VCaP (cell line): ENCODE results near the gene FUT3.

Experiments used
- H3K27ac ChIP-seq: fragments of 450-650 bp; 2 replicates; pipeline ENCODE4 v1.5.1; 2017
- TF ChIP-seq, protein P1 (sequence below): fragments of 450-650 bp; conservative IDR thresholded peaks from 2 replicates; pipeline ENCODE4 v1.5.1; 2017; ENCODE audit warnings: mild to moderate bottlenecking, moderate library complexity

Gene FUT3

DNA sequence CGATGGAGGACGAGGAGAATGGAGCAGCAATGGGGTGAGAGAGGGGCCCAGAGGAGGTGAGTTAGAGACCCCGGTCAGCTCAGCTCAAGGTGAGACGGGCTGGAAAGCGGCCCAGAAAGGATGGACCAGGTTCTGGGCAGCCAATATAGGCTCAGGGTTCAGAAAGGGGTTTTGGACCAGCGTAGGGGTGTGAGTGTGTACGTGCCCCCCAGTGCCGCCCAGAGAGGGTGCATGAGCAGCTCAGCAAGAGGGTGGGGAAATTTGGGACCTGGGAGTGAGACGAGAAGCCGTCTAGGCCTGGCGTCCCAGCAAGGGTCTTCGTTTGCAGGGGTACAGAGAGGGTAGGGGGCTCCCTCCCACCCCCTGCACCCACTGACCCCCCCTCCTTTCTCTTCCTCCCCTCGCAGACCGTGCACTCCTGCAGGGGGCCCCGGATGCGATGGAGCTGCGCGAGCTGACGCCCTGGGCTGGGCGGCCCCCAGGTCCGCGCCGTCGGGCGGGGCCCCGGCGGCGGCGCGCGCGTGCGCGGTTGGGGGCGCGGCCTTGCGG is 23.8 kb downstream of the FUT3 start:
- TF ChIP-seq, protein P1, sequence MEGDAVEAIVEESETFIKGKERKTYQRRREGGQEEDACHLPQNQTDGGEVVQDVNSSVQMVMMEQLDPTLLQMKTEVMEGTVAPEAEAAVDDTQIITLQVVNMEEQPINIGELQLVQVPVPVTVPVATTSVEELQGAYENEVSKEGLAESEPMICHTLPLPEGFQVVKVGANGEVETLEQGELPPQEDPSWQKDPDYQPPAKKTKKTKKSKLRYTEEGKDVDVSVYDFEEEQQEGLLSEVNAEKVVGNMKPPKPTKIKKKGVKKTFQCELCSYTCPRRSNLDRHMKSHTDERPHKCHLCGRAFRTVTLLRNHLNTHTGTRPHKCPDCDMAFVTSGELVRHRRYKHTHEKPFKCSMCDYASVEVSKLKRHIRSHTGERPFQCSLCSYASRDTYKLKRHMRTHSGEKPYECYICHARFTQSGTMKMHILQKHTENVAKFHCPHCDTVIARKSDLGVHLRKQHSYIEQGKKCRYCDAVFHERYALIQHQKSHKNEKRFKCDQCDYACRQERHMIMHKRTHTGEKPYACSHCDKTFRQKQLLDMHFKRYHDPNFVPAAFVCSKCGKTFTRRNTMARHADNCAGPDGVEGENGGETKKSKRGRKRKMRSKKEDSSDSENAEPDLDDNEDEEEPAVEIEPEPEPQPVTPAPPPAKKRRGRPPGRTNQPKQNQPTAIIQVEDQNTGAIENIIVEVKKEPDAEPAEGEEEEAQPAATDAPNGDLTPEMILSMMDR, result no peak
- H3K27ac ChIP-seq, result peak overlapping the region; percentile 59

DNA sequence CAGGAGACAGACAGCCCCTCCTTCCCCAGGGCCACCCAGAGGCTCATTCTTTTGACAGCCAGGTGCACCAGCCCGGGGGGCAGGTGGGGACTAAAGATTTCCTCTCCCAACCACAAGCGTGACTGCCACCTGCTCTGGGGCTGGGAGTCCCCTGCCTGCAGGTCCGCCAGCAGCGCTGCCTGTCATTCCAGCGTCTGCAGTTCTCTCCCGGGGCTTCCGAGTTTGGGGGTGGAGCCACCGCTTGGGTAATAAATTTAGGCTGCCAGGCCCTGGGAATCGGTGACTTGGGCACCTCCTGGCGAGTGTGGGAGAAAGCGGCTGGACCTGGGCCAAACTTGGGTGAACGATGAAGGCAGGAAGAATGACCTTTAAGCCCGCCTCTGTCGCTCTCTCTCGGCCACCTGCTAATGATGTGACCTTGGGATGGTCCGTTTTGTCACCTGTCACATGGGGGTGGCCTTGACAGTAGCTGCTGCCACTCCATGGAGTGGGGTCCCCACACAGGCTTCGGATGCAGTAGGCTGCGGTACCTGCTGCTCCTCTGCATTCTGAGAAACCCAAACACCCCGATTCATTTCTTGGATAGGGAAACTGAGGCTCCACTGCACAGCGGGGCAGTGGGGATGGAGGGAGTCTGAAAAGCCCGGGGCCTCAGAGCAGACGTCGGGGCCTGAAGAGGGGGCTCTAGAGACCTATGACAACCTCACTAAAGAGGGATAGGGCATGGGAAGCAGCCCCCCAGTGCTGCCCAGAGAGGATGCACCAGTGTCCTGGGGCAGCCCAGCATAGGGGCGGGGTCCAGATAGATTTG is 24.5 kb downstream of the FUT3 start:
- peak overlapping the region; percentile 59 for H3K27ac ChIP-seq
- TF ChIP-seq, protein P1, result peak; percentile 33

DNA sequence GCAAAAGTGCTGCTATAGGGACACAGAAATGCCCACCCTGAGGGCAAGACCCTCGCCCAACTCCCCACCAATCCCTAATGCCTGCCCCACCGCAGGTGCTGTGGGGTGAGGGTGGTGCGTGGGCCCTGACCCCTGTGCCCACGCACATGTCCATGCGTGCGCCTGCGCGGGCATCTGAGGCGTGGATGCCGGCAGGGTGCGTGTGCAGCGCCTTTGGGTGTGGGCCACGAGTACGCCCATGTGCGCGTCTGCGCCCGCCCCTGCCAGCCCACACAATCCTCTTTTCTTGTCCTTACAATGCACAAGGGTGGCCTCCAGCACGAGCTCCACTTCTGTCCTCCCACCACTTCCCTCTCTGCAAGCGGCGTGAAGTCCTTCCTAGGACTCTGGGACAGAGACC is 26.1 kb downstream of the FUT3 start:
- H3K27ac ChIP-seq, result no peak overlapping the region
- TF ChIP-seq, protein P1, result no peak

DNA sequence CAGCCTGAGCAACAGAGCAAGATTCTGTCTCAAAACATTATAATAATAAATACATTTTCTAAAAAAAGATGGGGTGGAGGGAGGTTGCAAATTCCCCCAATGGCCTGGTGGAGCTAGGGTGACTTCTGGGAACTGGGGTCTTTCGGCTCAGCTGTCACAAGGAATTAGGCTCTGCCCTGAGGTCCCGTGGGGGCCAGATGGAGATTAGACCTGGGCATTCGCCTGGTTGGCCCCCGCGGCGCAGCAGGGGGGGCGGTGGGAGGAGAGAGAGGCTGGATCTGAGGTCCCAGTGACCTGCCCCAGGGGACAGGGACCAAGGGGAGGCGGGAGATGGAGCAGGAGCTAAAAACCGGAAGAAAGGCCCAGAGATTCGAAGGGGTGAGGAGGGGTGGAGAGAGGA is 26.5 kb downstream of the FUT3 start:
- TF ChIP-seq, protein P1, result no peak
- H3K27ac ChIP-seq, result no peak overlapping the region

- TF ChIP-seq, protein P1, result peak; percentile 57
- no peak overlapping the region for H3K27ac ChIP-seq
Measured at GRCh38 chr19:5823579-5824281, 27.5 kb downstream of the FUT3 start.

- TF ChIP-seq, protein P1, result no peak
- H3K27ac ChIP-seq, result no peak overlapping the region
Measured at GRCh38 chr19:5822181-5822844, 28.9 kb downstream of the FUT3 start.

DNA sequence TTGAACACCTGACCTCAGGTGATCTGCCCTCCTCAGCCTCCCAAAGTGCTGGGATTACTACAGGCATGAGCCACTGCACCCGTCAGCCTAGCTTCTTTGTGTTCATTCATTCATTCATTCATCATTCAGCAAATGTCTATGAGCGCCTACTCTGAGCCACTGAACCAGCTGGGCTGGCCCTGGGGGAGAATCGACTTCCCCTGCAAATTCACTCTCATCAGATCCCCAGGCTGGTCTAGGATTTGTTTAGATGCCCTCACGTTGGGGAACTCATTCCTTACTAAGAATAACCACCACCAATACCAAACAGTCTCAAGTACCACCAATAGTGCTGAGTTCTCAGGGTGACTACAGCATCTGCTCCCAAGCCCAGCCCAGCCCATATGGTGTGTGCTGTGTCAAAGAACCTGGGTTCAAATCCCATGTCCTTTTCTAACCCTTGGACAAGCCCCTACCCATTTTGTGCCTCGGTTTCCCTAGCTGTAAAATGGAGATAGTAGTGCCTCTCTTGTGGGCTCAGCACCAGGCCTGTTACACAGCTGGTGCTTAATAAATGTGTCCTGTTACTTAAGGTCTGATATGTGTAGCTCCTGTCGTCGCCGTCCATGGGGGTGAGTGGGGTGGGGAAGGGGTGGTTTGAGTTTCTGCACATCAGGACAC is 29.6 kb downstream of the FUT3 start:
- TF ChIP-seq, protein P1, result no peak

More for the DNA sequence above, 29.6 kb downstream of the FUT3 start:
- no peak overlapping the region for H3K27ac ChIP-seq
